GM12875 (cell line): ENCODE results near the gene MEIKIN.
"Not testable (repeated sequence)": the region's sequence is repeated elsewhere in the genome, so short reads cannot be mapped to it uniquely, and the experiment has no call there.

Experiments used
- H3K4me3 ChIP-seq: one replicate; pipeline ENCODE4 v1.5.1; 2011; ENCODE audit warnings: low read depth, low read length, control low read depth
- CTCF ChIP-seq: IDR thresholded peaks from 2 replicates; pipeline ENCODE4 v1.5.1; 2011; ENCODE audit warnings: low read depth, mild to moderate bottlenecking, control low read depth, inconsistent platforms, low read length, moderate library complexity, borderline replicate concordance; ENCODE audit not compliant: insufficient read depth

The MEIKIN gene

GRCh38 chr5:131845828-131846227 lies 99.6 kb downstream of the MEIKIN start:
- no peak overlapping the region for H3K4me3 ChIP-seq
- TF ChIP-seq CTCF: no peak

GRCh38 chr5:131842971-131843370 lies 102.5 kb downstream of the MEIKIN start:
- not testable (repeated sequence) for H3K4me3 ChIP-seq

GRCh38 chr5:131832702-131833101 lies 112.8 kb downstream of the MEIKIN start:
- not testable (repeated sequence) for H3K4me3 ChIP-seq

- TF ChIP-seq CTCF: no peak
- no peak overlapping the region for H3K4me3 ChIP-seq
Observed at GRCh38 chr5:131825404-131826013, 120.0 kb downstream of the MEIKIN start.

GRCh38 chr5:131824631-131825030 lies 120.8 kb downstream of the MEIKIN start:
- no peak for TF ChIP-seq CTCF
- no peak overlapping the region for H3K4me3 ChIP-seq

GRCh38 chr5:131821221-131821620 lies 124.2 kb downstream of the MEIKIN start:
- H3K4me3 ChIP-seq: no peak overlapping the region
- no peak for TF ChIP-seq CTCF

GRCh38 chr5:131818001-131818724 lies 127.3 kb downstream of the MEIKIN start:
- no peak overlapping the region for H3K4me3 ChIP-seq
- TF ChIP-seq CTCF: no peak

GRCh38 chr5:131814990-131815389 lies 130.5 kb downstream of the MEIKIN start:
- no peak for TF ChIP-seq CTCF
- no peak overlapping the region for H3K4me3 ChIP-seq
